Brain microvascular endothelial cell (primary cell): Measurements from ENCODE around the gene CPLX3.

Experiments used
- DNase-seq: peaks from one replicate; pipeline ENCODE4 v3.0.0-alpha.2; 2020
- H3K27ac ChIP-seq: fragments of 250-450 bp; sonication (Bioruptor Pico); 2 replicates; pipeline ENCODE4 v1.5.1; 2020; ENCODE audit warnings: mild to moderate bottlenecking, moderate library complexity
- H3K27me3 ChIP-seq: fragments of 250-450 bp; sonication (Bioruptor Pico); replicated peaks from 2 replicates; pipeline ENCODE4 v1.5.1; 2020; ENCODE audit warnings: mild to moderate bottlenecking
- H3K36me3 ChIP-seq: fragments of 250-450 bp; sonication (Bioruptor Pico); replicated peaks from 2 replicates; pipeline ENCODE4 v1.5.1; 2020; ENCODE audit warnings: mild to moderate bottlenecking
- H3K4me3 ChIP-seq: 2 replicates; pipeline ENCODE4 v1.5.1; 2011; ENCODE audit warnings: low read depth, mild to moderate bottlenecking, control low read depth, low read length, moderate library complexity
- CTCF ChIP-seq: IDR thresholded peaks from 2 replicates; pipeline ENCODE4 v1.5.1; 2011; ENCODE audit warnings: low read depth, mild to moderate bottlenecking, moderate library complexity, low read length, control low read depth, inconsistent platforms; ENCODE audit errors: missing control alignments
- in situ Hi-C: cut with HindIII; loops from 2 replicates; pipeline ENCODE4 v1.10.0; 2017; ENCODE audit warnings: low sequenced_read_pairs, low pct_ligation_motif_present

The CPLX3 gene

GRCh38 chr15:74815121-74815934, 11.1 kb upstream of the CPLX3 start:
- Histone ChIP-seq H3K36me3 (no peaks in the 10 kb centered on the region), H3K4me3 (no peak overlapping the region), H3K27ac (no peak overlapping the region), H3K27me3 (no peaks in the 10 kb centered on the region)
- DNase-seq = no peak
- in situ Hi-C loops = no loop called here
- TF ChIP-seq CTCF = no peak

GRCh38 chr15:74815961-74816360, 10.5 kb upstream of the CPLX3 start:
- Histone ChIP-seq H3K4me3 (no peak overlapping the region), H3K36me3 (no peaks in the 10 kb centered on the region), H3K27ac (no peak overlapping the region), H3K27me3 (no peaks in the 10 kb centered on the region)
- in situ Hi-C loops = no loop called here
- no peak for DNase-seq
- no peak for TF ChIP-seq CTCF

GRCh38 chr15:74816624-74817369, 9.6 kb upstream of the CPLX3 start:
- no peak overlapping the region for H3K4me3 ChIP-seq
- in situ Hi-C loops = no loop called here
- H3K27ac ChIP-seq = no peak overlapping the region
- TF ChIP-seq CTCF = no peak
- no peaks in the 10 kb centered on the region for H3K36me3 ChIP-seq
- H3K27me3 ChIP-seq = no peaks in the 10 kb centered on the region
- no peak for DNase-seq

GRCh38 chr15:74817370-74817737, 9.1 kb upstream of the CPLX3 start:
- in situ Hi-C loops = no loop called here

GRCh38 chr15:74820056-74820455, 6.4 kb upstream of the CPLX3 start:
- peaks cover under 1% of the 10 kb centered on the region for H3K27me3 ChIP-seq
- H3K4me3 ChIP-seq = no peak overlapping the region
- in situ Hi-C loops = no loop called here
- no peaks in the 10 kb centered on the region for H3K36me3 ChIP-seq
- no peak overlapping the region for H3K27ac ChIP-seq
- TF ChIP-seq CTCF = no peak
- no peak for DNase-seq

More at GRCh38 chr15:74817370-74817737, 9.1 kb upstream of the CPLX3 start:
- DNase-seq = peak; percentile 5
- peak; percentile 37 for TF ChIP-seq CTCF
- H3K27ac ChIP-seq = no peak overlapping the region
- H3K4me3 ChIP-seq = no peak overlapping the region
- H3K27me3 ChIP-seq = no peaks in the 10 kb centered on the region
- no peaks in the 10 kb centered on the region for H3K36me3 ChIP-seq
